HEK293 (cell line): ENCODE measurements around the gene PLCL1.

Experiments
- CTCF ChIA-PET: fragments of 350-600 bp; formaldehyde crosslinking; extraction: SDS; loops from one replicate; lab custom pipeline; 2021; ENCODE audit warnings: antibody characterized with exemption; lab: Yijun Ruan, JAX
- POLR2A ChIA-PET: fragments of 300-600 bp; formaldehyde crosslinking; extraction: SDS; loops from one replicate; lab custom pipeline; 2020; ENCODE audit warnings: antibody characterized with exemption, inconsistent platforms; lab: Yijun Ruan, JAX
- H3K27ac ChIP-seq: fragments of 200-500 bp; sonication (Bioruptor generic); 2 replicates; pipeline ENCODE4 v1.5.1; 2014; ENCODE audit warnings: low read depth, low read length, control low read depth, inconsistent platforms; ENCODE audit errors: extremely low read depth
- H3K36me3 ChIP-seq, 2 experiments: fragments of 200-500 bp in 1 of 2; sonication (Bioruptor generic) in 1 of 2; 1 replicate in 1 of 2; 2 replicates in 1 of 2; pipeline ENCODE4 v1.5.1; 2014 to 2017; ENCODE audit warnings: inconsistent platforms in 2 of 2, low read length in 2 of 2; ENCODE audit not compliant: control insufficient read depth in 2 of 2, insufficient read depth in 1 of 2
- H3K4me1 ChIP-seq: fragments of 200-500 bp; sonication (Bioruptor generic); 2 replicates; pipeline ENCODE4 v1.5.1; 2014; ENCODE audit warnings: mild to moderate bottlenecking, low read length, inconsistent platforms; ENCODE audit not compliant: control insufficient read depth, insufficient read depth
- H3K4me3 ChIP-seq: 2 replicates; pipeline ENCODE4 v1.5.1; 2011; ENCODE audit warnings: low read depth, mild to moderate bottlenecking, control low read depth, low read length, moderate library complexity
- H3K9me3 ChIP-seq: fragments of 200-500 bp; sonication (Bioruptor generic); 2 replicates; pipeline ENCODE4 v1.5.1; 2014; ENCODE audit warnings: low read depth, low read length, inconsistent platforms; ENCODE audit not compliant: control insufficient read depth, insufficient read depth
- PRDM4 ChIP-seq: fragments of 450-650 bp; formaldehyde crosslinking; IDR thresholded peaks from 2 replicates; pipeline ENCODE4 v1.5.1; 2017; ENCODE audit warnings: missing biosample characterization, missing genetic modification characterization
- ZBTB17 ChIP-seq: fragments of 450-650 bp; formaldehyde crosslinking; IDR thresholded peaks from 2 replicates; pipeline ENCODE4 v1.5.1; 2016; ENCODE audit warnings: missing biosample characterization, missing genetic modification characterization
- ZNF114 ChIP-seq: fragments of 450-650 bp; formaldehyde crosslinking; IDR thresholded peaks from 2 replicates; pipeline ENCODE4 v1.5.0; 2017; ENCODE audit warnings: missing biosample characterization, missing genetic modification characterization
- ZNF248 ChIP-seq: fragments of 450-650 bp; formaldehyde crosslinking; IDR thresholded peaks from 2 replicates; pipeline ENCODE4 v1.5.1; 2017; ENCODE audit warnings: missing biosample characterization, missing genetic modification characterization
- ZNF350 ChIP-seq: fragments of 450-650 bp; formaldehyde crosslinking; IDR thresholded peaks from 2 replicates; pipeline ENCODE4 v1.5.0; 2017; ENCODE audit warnings: missing biosample characterization, mild to moderate bottlenecking, missing genetic modification characterization
- ZNF423 ChIP-seq: fragments of 450-650 bp; formaldehyde crosslinking; IDR thresholded peaks from 2 replicates; pipeline ENCODE4 v1.5.1; 2016; ENCODE audit warnings: missing biosample characterization, missing genetic modification characterization
- ZNF488 ChIP-seq: fragments of 450-650 bp; formaldehyde crosslinking; IDR thresholded peaks from 2 replicates; pipeline ENCODE4 v1.5.1; 2016; ENCODE audit warnings: missing biosample characterization, missing genetic modification characterization
- ZNF514 ChIP-seq: fragments of 450-650 bp; formaldehyde crosslinking; IDR thresholded peaks from 2 replicates; pipeline ENCODE4 v1.5.1; 2016; ENCODE audit warnings: missing biosample characterization, missing genetic modification characterization
- ZNF555 ChIP-seq: fragments of 450-650 bp; formaldehyde crosslinking; conservative IDR thresholded peaks from 2 replicates; pipeline ENCODE4 v1.5.1; 2017; ENCODE audit warnings: missing biosample characterization, mild to moderate bottlenecking, missing genetic modification characterization, inconsistent platforms
- ZNF571 ChIP-seq: fragments of 450-650 bp; formaldehyde crosslinking; IDR thresholded peaks from 2 replicates; pipeline ENCODE4 v1.5.0; 2017; ENCODE audit warnings: missing biosample characterization, missing genetic modification characterization
- ZNF624 ChIP-seq: fragments of 450-650 bp; formaldehyde crosslinking; IDR thresholded peaks from 2 replicates; pipeline ENCODE4 v1.5.1; 2017; ENCODE audit warnings: missing biosample characterization, missing genetic modification characterization
- ZNF701 ChIP-seq: fragments of 450-650 bp; formaldehyde crosslinking; IDR thresholded peaks from 2 replicates; pipeline ENCODE4 v1.5.1; 2016; ENCODE audit warnings: missing biosample characterization, missing genetic modification characterization
- ZXDB ChIP-seq: fragments of 450-650 bp; formaldehyde crosslinking; IDR thresholded peaks from 2 replicates; pipeline ENCODE4 v1.5.1; 2016; ENCODE audit warnings: missing biosample characterization, missing genetic modification characterization
- TF ChIP-seq, protein P1 (sequence below): fragments of 450-650 bp; formaldehyde crosslinking; IDR thresholded peaks from 2 replicates; pipeline ENCODE4 v1.5.1; 2016; ENCODE audit warnings: missing biosample characterization, missing genetic modification characterization, borderline replicate concordance
- TF ChIP-seq, protein P2 (sequence below): fragments of 450-650 bp; IDR thresholded peaks from 2 replicates; pipeline ENCODE4 v1.5.1; 2018; ENCODE audit warnings: missing biosample characterization, missing genetic modification characterization
- TF ChIP-seq, protein P3 (sequence below): fragments of 450-650 bp; formaldehyde crosslinking; IDR thresholded peaks from 2 replicates; pipeline ENCODE4 v1.5.1; 2017; ENCODE audit warnings: missing biosample characterization, missing genetic modification characterization
- TF ChIP-seq, protein P4 (sequence below): IDR thresholded peaks from 2 replicates; pipeline ENCODE4 v1.6.1; 2011; ENCODE audit warnings: mild to moderate bottlenecking, low read depth, low read length, borderline replicate concordance

Gene PLCL1

DNA sequence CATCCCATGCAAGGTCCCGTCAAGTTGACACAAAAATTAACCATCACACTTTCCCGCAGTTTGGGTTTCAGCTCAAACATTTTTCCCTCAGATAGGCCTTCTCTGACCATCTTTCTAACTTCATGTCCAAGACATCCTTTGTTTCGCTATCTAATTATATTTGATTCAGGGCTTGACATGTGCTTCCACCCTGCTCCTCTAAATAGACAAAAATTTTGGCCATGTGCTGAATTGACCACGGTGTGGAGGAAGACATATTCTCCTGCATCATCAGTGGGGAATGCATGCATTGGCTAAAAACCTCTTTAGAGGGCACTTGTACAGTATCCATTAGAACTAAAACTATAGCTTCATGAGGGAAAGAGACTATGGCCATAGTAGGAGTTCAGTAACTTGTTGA, 81.2 kb downstream of the PLCL1 start:
- no peak for TF ChIP-seq ZNF248 (tag by site-specific recombination)
- TF ChIP-seq, protein P1, sequence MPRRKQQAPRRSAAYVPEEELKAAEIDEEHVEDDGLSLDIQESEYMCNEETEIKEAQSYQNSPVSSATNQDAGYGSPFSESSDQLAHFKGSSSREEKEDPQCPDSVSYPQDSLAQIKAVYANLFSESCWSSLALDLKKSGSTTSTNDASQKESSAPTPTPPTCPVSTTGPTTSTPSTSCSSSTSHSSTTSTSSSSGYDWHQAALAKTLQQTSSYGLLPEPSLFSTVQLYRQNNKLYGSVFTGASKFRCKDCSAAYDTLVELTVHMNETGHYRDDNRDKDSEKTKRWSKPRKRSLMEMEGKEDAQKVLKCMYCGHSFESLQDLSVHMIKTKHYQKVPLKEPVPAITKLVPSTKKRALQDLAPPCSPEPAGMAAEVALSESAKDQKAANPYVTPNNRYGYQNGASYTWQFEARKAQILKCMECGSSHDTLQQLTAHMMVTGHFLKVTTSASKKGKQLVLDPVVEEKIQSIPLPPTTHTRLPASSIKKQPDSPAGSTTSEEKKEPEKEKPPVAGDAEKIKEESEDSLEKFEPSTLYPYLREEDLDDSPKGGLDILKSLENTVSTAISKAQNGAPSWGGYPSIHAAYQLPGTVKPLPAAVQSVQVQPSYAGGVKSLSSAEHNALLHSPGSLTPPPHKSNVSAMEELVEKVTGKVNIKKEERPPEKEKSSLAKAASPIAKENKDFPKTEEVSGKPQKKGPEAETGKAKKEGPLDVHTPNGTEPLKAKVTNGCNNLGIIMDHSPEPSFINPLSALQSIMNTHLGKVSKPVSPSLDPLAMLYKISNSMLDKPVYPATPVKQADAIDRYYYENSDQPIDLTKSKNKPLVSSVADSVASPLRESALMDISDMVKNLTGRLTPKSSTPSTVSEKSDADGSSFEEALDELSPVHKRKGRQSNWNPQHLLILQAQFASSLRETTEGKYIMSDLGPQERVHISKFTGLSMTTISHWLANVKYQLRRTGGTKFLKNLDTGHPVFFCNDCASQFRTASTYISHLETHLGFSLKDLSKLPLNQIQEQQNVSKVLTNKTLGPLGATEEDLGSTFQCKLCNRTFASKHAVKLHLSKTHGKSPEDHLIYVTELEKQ (tag by site-specific recombination), result no peak
- H3K36me3 ChIP-seq, result no peaks in the 10 kb centered on the region
- CTCF ChIA-PET, result interaction anchor here (0.6 kb wide), 1 partner anchor 1584 kb away, joined by 3 read pairs; no protein-coding TSS in a partner anchor
- no peak overlapping the region for H3K27ac ChIP-seq
- H3K4me3 ChIP-seq, result no peak overlapping the region
- H3K9me3 ChIP-seq, result no peaks in the 10 kb centered on the region
- H3K4me1 ChIP-seq, result peaks cover 2% of the 10 kb centered on the region; the same call in 1 of the 2 replicates
- POLR2A ChIA-PET, result interaction anchor here (0.6 kb wide), 1 partner anchor 49 kb away, joined by 4 read pairs; no protein-coding TSS in a partner anchor

DNA sequence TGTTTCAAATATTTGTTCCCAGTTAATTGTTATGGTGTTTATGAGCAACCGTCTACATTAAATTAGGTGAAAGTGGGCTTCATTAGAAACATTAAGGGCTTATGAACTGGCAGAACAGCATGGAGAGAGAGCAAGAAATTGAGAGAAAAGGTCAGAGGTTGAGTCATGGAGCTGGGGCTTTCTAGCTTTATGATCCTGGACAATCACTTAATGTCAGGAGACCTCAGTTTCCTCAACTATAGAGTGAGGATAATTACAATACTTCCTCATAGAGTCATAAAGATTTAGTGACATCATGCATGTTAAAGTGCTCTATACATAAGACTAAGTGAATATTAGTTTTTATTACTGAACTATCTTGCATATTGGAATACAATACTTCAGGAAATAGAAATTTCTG, 83.9 kb downstream of the PLCL1 start:
- no peak overlapping the region for H3K4me3 ChIP-seq
- TF ChIP-seq ZNF114 (tag by site-specific recombination) (no peak), PRDM4 (no peak), ZNF488 (tag by site-specific recombination) (no peak), ZBTB17 (tag by site-specific recombination) (no peak), ZNF514 (no peak), ZNF350 (no peak), ZNF571 (tag by site-specific recombination) (no peak), ZNF555 (tag by site-specific recombination) (no peak), ZNF701 (tag by site-specific recombination) (no peak), ZXDB (tag by site-specific recombination) (no peak), ZNF423 (no peak), ZNF624 (tag by site-specific recombination) (no peak)
- TF ChIP-seq, protein P2, sequence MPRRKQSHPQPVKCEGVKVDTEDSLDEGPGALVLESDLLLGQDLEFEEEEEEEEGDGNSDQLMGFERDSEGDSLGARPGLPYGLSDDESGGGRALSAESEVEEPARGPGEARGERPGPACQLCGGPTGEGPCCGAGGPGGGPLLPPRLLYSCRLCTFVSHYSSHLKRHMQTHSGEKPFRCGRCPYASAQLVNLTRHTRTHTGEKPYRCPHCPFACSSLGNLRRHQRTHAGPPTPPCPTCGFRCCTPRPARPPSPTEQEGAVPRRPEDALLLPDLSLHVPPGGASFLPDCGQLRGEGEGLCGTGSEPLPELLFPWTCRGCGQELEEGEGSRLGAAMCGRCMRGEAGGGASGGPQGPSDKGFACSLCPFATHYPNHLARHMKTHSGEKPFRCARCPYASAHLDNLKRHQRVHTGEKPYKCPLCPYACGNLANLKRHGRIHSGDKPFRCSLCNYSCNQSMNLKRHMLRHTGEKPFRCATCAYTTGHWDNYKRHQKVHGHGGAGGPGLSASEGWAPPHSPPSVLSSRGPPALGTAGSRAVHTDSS (tag by site-specific recombination), result no peak
- TF ChIP-seq, protein P1 (tag by site-specific recombination), result no peak
- TF ChIP-seq, protein P3, sequence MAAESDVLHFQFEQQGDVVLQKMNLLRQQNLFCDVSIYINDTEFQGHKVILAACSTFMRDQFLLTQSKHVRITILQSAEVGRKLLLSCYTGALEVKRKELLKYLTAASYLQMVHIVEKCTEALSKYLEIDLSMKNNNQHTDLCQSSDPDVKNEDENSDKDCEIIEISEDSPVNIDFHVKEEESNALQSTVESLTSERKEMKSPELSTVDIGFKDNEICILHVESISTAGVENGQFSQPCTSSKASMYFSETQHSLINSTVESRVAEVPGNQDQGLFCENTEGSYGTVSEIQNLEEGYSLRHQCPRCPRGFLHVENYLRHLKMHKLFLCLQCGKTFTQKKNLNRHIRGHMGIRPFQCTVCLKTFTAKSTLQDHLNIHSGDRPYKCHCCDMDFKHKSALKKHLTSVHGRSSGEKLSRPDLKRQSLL (tag by site-specific recombination), result no peak
- TF ChIP-seq, protein P4, sequence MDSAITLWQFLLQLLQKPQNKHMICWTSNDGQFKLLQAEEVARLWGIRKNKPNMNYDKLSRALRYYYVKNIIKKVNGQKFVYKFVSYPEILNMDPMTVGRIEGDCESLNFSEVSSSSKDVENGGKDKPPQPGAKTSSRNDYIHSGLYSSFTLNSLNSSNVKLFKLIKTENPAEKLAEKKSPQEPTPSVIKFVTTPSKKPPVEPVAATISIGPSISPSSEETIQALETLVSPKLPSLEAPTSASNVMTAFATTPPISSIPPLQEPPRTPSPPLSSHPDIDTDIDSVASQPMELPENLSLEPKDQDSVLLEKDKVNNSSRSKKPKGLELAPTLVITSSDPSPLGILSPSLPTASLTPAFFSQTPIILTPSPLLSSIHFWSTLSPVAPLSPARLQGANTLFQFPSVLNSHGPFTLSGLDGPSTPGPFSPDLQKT, result no peak
- CTCF ChIA-PET, result no interaction called here
- no peaks in the 10 kb centered on the region for H3K36me3 ChIP-seq
- no peak overlapping the region for H3K27ac ChIP-seq
- H3K9me3 ChIP-seq, result no peaks in the 10 kb centered on the region
- peaks cover 13% of the 10 kb centered on the region for H3K4me1 ChIP-seq
- POLR2A ChIA-PET, result no interaction called here
